Esophagus (tissue), 2 donors: ENCODE data around the gene WDHD1. TPM values are rescaled to one million over a fixed set of nuclear protein-coding genes. Genes with fewer than 3 reads are reported as not detected.

Experiments used
- H3K27ac ChIP-seq, 2 donors: one replicate each; pipeline ENCODE4 v1.5.1; 2013; ENCODE audit warnings: low read depth in 2 of 2, mild to moderate bottlenecking in 2 of 2, inconsistent platforms in 1 of 2, low read length in 1 of 2, moderate library complexity in 1 of 2
- H3K27me3 ChIP-seq, 2 donors: one replicate each; pipeline ENCODE4 v1.6.1; 2013; ENCODE audit warnings: low read length in 2 of 2, control low read depth in 1 of 2, mild to moderate bottlenecking in 1 of 2; ENCODE audit not compliant: insufficient read depth in 2 of 2, control insufficient read depth in 1 of 2
- H3K36me3 ChIP-seq, 2 donors: one replicate each; pipeline ENCODE4 v1.6.1; 2013; ENCODE audit warnings: low read length in 1 of 2; ENCODE audit not compliant: control insufficient read depth in 2 of 2, insufficient read depth in 2 of 2
- H3K4me1 ChIP-seq, 2 donors: one replicate each; pipeline ENCODE4 v1.6.1; 2013; ENCODE audit warnings: low read length in 1 of 2; ENCODE audit not compliant: control insufficient read depth in 2 of 2, insufficient read depth in 2 of 2
- H3K4me3 ChIP-seq, 2 donors: one replicate each; pipeline ENCODE4 v1.5.1; 2013; ENCODE audit warnings: low read length in 2 of 2, mild to moderate bottlenecking in 2 of 2, low read depth in 1 of 2, moderate library complexity in 1 of 2
- H3K9me3 ChIP-seq, 2 donors: one replicate each; pipeline ENCODE4 v1.6.1; 2013; ENCODE audit warnings: mild to moderate bottlenecking in 2 of 2, low read depth in 1 of 2, low read length in 1 of 2, moderate library complexity in 1 of 2; ENCODE audit not compliant: control insufficient read depth in 2 of 2, insufficient read depth in 1 of 2
- WGBS, 2 donors: extraction: QIAGEN DNeasy Blood & Tissue Kit; methylation state at CpG; one replicate each; pipeline ENCODE4 v1.1.7; 2013; 5-methylcytosine and 5-hydroxymethylcytosine counted together
- polyA plus RNA-seq, 2 donors: library from polyadenylated mRNA; stranded (reverse); fragments of 200-250 nt; gene quantifications; one replicate each; pipeline ENCODE4 v1.2.3, GENCODE V29; 2013
- donor health status: healthy with polysubstance abuse.
- donor health status: Bipolar disorder and iron deficiency.

WDHD1 gene
- polyA plus RNA-seq, 2 donors = 2.2 to 2.5 TPM

GRCh38 chr14:54891471-54892245 lies 135.2 kb downstream of the WDHD1 start:
- Histone ChIP-seq H3K4me1 (peaks cover 0 to 2% of the 10 kb centered on the region in 2 donors), H3K27ac (no peak overlapping the region), H3K4me3 (no peak overlapping the region), H3K36me3 (no peaks in the 10 kb centered on the region), H3K27me3 (no peaks in the 10 kb centered on the region), H3K9me3 (no peaks in the 10 kb centered on the region)
- 88 to 89% methylated on average over 10 of the region's 10 CpGs for WGBS, 2 donors

DNA sequence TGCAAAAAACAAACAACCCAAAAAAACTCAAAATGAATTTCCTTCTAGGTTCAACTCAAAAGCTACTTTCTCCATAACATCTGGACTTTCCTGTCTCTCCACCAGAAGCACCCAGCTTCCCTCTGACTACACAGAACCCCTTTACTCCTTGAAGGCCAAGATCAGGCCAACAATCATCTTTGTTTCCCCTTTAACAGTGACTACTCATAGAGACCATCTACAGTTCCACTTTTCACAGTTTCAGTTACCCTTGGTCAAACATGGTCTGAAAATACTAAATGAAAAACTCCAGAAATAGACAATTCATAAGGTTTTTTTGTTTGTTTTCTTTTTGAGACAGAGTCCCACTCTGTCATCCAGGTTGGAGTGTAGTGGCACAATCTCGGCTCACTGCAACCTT lies 136.1 kb downstream of the WDHD1 start:
- 91 to 100% methylated on average over 1 of the region's 1 CpG for WGBS, 2 donors
- no peak overlapping the region for H3K27ac ChIP-seq
- H3K27me3 ChIP-seq = no peaks in the 10 kb centered on the region
- no peak overlapping the region for H3K4me3 ChIP-seq
- no peaks in the 10 kb centered on the region for H3K9me3 ChIP-seq
- peaks cover 0 to 2% of the 10 kb centered on the region in 2 donors for H3K4me1 ChIP-seq
- no peaks in the 10 kb centered on the region for H3K36me3 ChIP-seq

DNA sequence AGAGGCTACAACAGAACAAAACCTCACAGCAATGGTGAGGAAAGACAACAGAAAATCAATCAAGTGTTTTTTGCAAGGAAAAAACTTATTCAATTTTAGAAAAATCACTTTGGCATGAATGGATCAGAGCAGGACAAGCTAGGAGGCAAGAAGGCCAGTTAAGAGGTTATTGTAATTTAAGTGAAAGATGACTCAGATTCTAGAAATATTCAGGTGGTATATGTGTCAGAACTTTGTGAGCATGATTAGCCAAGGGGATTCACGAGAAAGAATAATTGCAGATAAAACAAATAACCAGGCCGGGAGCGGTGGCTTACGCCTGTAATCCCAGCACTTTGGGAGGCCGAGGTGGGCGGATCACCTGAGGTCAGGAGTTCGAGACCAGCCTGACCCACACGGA lies 137.0 kb downstream of the WDHD1 start:
- no peaks in the 10 kb centered on the region for H3K9me3 ChIP-seq
- H3K36me3 ChIP-seq = no peaks in the 10 kb centered on the region
- H3K4me1 ChIP-seq = peaks cover 0 to 2% of the 10 kb centered on the region in 2 donors
- no peak overlapping the region for H3K27ac ChIP-seq
- no peaks in the 10 kb centered on the region for H3K27me3 ChIP-seq
- WGBS, 2 donors = 79 to 82% methylated on average over 8 of the region's 8 CpGs
- H3K4me3 ChIP-seq = no peak overlapping the region

Other genes with a start within 250 kb of the WDHD1 start
- 1 to 10 TPM; 8.5 TPM for gene GCH1, start 124.3 kb downstream of the WDHD1 start, polyA plus RNA-seq
- 1 to 10 TPM; 3.0 to 3.4 TPM for gene SOCS4, start 137 bp upstream of the WDHD1 start, polyA plus RNA-seq
- gene MAPK1IP1L, start 24.5 kb upstream of the WDHD1 start, polyA plus RNA-seq = 10 to 100 TPM; 25.4 to 35.8 TPM
- gene LGALS3, start 102.2 kb upstream of the WDHD1 start, polyA plus RNA-seq = 100 to 1,000 TPM; 412 to 630 TPM
- gene DLGAP5, start 164.5 kb upstream of the WDHD1 start, polyA plus RNA-seq = 1 to 10 TPM; 1.4 to 6.0 TPM
- gene FBXO34, start 244.3 kb upstream of the WDHD1 start, polyA plus RNA-seq = 10 to 100 TPM; 24.3 to 36.8 TPM